Bone marrow (tissue), 2 donors: ENCODE data around the gene MMGT1.

ENCODE experiments used
- DNase-seq, 2 donors: peaks; one replicate each; lab custom pipeline; 2025; lab: John Stamatoyannopoulos, UW

Gene MMGT1

GRCh38 chrX:135973548-135974278 is at the start of gene MMGT1:
Gene MMGT1 (minus strand): TSS chrX:135973988. CDS start chrX:135973675, 313 bp downstream.
- DNase-seq = peak; percentile 64 to 82

GRCh38 chrX:136021903-136022302 is 48.1 kb upstream of the MMGT1 start:
- DNase-seq = peak in 1 of 2 donors; percentile 3

GRCh38 chrX:136021160-136021559 is 47.4 kb upstream of the MMGT1 start:
- no peak for DNase-seq

GRCh38 chrX:136019226-136019625 is 45.4 kb upstream of the MMGT1 start:
- DNase-seq = no peak

GRCh38 chrX:136016881-136017280 is 43.1 kb upstream of the MMGT1 start:
- DNase-seq = no peak

GRCh38 chrX:136015016-136015415 is 41.2 kb upstream of the MMGT1 start:
- no peak for DNase-seq

- DNase-seq = no peak
Observed at GRCh38 chrX:135988245-135988644, 14.5 kb upstream of the MMGT1 start.

- no peak for DNase-seq
Observed at GRCh38 chrX:135985973-135986310, 12.2 kb upstream of the MMGT1 start.

- peak; percentile 1 to 25 for DNase-seq
Observed at GRCh38 chrX:135985157-135985972, 11.6 kb upstream of the MMGT1 start, which contains the start of gene SLC9A6. Gene SLC9A6 (plus strand): TSS chrX:135985435. CDS start chrX:135985659, 224 bp downstream.

- no peak for DNase-seq
Observed at GRCh38 chrX:135984791-135985156, 11.0 kb upstream of the MMGT1 start.

GRCh38 chrX:135984256-135984655 is 10.5 kb upstream of the MMGT1 start:
- DNase-seq = no peak

- no peak for DNase-seq
Observed at GRCh38 chrX:135982860-135983259, 9.1 kb upstream of the MMGT1 start.

GRCh38 chrX:135981668-135982067 is 7.9 kb upstream of the MMGT1 start:
- no peak for DNase-seq

- DNase-seq = peak in 1 of 2 donors; percentile 28
Observed at GRCh38 chrX:135981010-135981409, 7.2 kb upstream of the MMGT1 start.

GRCh38 chrX:135977611-135978010 is 3.8 kb upstream of the MMGT1 start:
- DNase-seq = no peak

- DNase-seq = no peak
Observed at GRCh38 chrX:135975421-135975820, 1.6 kb upstream of the MMGT1 start.

- peak; percentile 19 to 36 for DNase-seq
Observed at GRCh38 chrX:135974279-135974856, 580 bp upstream of the MMGT1 start.

GRCh38 chrX:135973025-135973547 is 702 bp downstream of the MMGT1 start:
- no peak for DNase-seq

GRCh38 chrX:135951291-135951690 is 22.5 kb downstream of the MMGT1 start:
- no peak for DNase-seq

- DNase-seq = peak in 1 of 2 donors; percentile 47
Observed at GRCh38 chrX:135944486-135944885, 29.3 kb downstream of the MMGT1 start.

- no peak for DNase-seq
Observed at GRCh38 chrX:135931644-135932487, 41.9 kb downstream of the MMGT1 start.

GRCh38 chrX:135927897-135928296 is 45.9 kb downstream of the MMGT1 start:
- no peak for DNase-seq
